Ovary (tissue), 3 donors: ENCODE measurements around the gene GH2.

Experiments used
- EP300 ChIP-seq: sonication (generic); formaldehyde crosslinking; IDR thresholded peaks from one replicate; pipeline ENCODE4 v1.6.1; 2017; ENCODE audit warnings: antibody characterized with exemption
- TF ChIP-seq, protein P1 (sequence below), 3 donors: fragments of 450-650 bp in 2 of 3; fragments of 200-600 bp in 1 of 3; IDR thresholded peaks; one replicate each; pipeline versions ENCODE4 v1.5.1 to v1.8.0; 2016 to 2022; ENCODE audit warnings: antibody characterized with exemption in 3 of 3, mild to moderate bottlenecking in 1 of 3
- donor health status: DM: no; HTN: no; CAD: no.

DNA sequence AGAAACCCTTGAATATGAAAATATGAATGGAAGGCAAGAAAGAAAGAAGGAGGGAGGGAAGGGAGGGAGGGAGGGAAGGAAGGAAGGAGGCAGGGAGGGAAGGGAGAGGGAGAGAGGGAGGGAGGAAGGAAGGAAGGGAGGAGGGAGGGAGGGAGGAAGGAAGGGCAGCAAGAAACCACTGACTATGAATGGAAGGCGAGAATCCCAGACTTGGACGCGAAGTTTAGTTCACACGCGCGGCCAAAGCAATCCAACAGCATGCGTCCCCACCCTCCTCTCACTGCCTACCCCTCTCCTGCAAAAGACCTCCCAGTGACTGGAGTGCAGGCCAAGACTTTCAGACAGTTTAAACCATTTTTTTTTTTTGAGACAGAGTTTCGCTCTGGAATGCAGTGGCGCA, 31.3 kb downstream of the GH2 start:
- TF ChIP-seq EP300: no peak
- TF ChIP-seq, protein P1, sequence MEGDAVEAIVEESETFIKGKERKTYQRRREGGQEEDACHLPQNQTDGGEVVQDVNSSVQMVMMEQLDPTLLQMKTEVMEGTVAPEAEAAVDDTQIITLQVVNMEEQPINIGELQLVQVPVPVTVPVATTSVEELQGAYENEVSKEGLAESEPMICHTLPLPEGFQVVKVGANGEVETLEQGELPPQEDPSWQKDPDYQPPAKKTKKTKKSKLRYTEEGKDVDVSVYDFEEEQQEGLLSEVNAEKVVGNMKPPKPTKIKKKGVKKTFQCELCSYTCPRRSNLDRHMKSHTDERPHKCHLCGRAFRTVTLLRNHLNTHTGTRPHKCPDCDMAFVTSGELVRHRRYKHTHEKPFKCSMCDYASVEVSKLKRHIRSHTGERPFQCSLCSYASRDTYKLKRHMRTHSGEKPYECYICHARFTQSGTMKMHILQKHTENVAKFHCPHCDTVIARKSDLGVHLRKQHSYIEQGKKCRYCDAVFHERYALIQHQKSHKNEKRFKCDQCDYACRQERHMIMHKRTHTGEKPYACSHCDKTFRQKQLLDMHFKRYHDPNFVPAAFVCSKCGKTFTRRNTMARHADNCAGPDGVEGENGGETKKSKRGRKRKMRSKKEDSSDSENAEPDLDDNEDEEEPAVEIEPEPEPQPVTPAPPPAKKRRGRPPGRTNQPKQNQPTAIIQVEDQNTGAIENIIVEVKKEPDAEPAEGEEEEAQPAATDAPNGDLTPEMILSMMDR (IDR thresholded peaks at IDR 0.05): no peak
